ENCODE measurements around the gene PRUNE1.

PRUNE1 gene

DNA sequence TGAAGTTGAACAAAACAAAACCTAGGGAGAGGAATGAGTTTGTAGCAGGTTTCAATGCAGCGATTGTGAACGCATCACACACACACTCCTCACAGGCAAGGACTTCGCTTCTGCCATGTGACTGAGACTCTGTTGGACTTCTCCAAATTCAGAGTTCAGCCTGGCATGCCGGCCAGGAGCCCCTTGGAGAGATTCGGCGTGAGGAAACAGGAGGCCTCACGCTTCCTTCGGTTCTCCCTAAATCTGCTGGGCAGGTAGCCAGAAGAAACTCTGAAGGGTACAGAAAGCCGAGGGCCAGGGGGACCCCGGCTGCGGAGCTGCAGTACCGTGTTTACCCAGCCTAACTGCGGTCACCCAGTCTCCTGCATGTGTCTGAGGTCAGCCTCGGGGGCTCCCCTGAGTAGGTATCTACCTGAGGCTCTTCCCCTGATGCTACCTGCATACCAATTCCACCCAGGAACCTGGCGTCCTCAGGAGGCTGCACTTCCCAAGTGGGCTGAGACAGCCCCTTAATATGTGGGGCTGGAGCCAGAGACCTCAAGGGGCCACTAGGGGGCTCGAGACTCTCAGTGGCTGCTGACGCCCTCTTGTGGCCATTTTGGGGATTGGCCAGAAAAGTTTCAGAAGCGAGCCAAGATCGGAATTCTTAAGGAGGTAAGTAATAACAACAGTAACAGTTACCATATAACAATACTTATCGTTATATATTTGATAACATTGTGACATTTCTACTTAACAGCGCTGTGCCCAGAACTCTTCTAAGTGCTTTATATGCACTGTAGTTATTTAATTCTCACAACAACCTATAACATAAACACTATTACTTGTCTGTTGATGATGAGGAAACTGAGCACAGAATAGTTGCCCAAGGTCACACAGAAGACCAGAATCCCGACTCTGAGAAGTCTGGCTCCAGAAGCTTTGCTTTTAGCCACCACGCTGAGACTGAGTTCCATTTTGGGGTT is 28.9 kb upstream of the PRUNE1 start:
- peak; percentile 60 for DNase-seq

DNA sequence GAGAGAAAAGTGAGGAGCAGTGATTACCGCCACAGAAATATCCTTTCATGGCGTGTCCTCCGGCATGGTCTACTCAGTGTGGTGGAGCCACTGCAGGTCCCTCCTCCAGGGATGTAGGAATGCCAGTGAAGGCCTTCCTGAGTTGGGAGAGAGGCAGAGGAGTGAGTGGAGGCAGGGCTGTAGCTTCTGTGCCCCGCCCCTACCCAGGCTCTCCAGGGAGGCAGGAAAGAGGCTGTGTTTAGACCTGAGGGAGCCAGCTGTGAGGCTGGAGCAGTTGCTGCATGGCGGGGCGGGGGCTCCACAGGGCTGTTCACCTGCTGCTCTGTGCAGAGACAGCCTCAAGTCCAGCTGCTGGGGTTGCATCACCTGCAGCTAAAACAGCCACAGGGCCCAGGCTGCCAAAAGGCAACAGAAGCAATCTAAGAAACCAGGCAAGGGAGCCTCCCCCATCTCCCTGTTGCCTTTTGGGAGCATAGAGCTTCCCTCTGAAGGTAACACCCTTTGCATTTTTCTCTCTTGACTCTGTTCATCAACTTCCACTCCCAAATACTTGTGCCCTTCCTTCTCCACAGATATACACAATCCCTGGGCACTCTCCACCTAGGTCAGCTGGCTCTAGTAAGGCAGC is 27.0 kb upstream of the PRUNE1 start:
- DNase-seq, result no peak

DNA sequence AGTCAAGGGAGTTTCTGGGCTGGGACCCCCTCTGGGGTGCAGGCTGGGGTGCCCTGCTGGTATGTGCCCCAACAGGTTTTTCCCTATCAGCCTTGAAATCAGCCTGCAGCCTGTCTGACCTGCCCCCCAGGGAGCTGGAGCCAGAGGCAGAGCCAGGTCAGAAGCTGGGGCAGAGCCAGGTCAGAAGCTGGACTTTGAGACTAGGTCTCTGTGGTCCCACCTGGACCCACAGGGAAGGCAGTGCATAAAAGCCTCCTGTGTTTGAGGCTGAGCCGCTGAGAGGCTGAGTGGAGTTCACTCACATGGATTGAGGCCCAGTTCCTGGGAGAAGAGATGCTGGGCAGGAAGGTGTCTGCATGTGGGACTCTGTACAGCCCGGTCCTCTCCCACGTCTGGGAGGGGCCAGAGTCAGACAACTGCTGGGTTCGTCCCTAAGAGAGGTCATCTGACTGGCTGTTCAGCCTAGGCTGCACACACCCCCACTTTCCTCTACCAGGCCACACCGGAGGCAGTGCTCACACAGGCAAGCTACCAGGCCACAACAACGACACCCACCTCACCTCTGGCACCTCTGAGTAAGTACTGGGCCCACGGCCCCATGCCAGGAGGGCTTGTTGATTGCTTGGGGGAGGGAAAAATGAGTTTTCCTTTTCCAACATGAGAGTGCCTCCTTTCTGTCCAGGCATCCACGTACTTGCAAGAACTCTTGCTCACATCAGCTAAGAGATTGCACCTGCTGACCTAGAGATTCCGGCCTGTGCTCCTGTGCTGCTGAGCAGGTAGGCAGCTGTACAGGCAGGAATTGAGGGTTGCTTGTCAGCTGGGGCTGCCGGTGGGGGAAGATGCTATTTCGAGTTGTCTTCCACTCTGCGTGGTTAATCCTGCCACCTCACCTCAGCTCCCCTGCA is 26.2 kb upstream of the PRUNE1 start, which contains the start of gene ANXA9:
Gene ANXA9 (plus strand): TSS at position 488 of the 908 bp plus-strand sequence. CDS start 814 bp downstream, outside the sequence.
- no peak for DNase-seq

DNA sequence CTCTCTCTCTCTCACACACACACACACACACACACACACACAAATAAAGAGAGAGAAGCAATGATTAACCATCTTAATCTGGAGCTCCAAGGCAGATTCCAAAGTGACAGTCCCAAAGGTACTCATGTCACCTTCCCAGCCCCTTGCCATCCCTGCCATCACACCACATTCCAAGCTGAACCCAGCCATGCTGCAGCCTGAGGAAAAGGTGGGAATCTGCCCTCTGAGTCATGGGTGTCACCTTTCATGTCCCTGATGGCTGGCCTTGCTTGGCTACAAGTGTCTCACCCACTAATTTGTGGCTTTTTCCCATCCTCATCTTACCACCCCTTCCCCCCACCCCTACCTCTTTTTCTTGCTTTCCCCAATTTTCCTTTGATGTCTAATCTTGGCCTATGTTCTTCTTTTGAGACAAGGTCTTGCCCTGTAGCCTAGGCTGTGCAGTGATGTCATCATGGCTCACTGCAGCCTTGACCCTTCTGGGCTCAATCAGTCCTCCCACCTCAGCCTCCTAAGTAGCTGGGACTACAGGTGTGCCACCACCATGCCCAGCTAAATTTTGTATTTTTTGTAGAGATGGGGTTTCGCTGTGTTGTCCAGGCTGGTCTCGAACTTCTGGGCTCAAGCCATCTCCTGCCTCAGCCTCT is 22.9 kb upstream of the PRUNE1 start:
- DNase-seq, result no peak

DNA sequence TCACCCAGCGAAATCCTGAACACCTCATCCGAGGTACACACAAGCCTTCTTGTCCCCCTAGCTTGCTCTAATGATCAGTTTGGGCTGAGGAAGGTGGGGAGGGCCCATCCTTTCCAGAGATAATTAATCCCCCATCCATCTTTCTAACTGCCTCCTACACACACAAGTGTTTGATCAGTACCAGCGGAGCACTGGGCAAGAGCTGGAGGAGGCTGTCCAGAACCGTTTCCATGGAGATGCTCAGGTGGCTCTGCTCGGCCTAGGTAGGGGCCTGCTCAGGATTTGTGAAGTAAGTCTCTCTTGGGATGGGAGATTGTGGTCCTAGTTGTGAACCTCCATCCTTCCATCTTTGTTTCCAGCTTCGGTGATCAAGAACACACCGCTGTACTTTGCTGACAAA is 20.3 kb upstream of the PRUNE1 start:
- no peak for DNase-seq

DNA sequence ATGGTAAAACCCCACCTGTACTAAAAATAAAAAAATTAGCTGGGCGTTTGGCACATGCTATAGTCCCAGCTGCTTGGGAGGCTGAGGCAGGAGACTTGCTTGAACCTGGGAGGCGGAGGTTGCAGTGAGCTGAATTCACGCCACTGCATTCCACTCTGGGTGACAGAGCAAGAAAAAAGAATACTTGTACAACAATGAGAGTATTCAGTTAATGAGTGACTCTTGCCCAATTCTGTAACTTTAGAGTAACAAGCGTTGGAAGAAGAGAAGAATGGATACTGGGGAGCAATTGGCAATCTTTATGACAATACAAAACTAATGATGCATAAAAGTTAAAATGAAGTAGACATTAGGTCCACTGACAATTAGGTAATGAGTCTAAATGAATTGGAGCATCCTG is 15.6 kb upstream of the PRUNE1 start:
- DNase-seq, result no peak

DNA sequence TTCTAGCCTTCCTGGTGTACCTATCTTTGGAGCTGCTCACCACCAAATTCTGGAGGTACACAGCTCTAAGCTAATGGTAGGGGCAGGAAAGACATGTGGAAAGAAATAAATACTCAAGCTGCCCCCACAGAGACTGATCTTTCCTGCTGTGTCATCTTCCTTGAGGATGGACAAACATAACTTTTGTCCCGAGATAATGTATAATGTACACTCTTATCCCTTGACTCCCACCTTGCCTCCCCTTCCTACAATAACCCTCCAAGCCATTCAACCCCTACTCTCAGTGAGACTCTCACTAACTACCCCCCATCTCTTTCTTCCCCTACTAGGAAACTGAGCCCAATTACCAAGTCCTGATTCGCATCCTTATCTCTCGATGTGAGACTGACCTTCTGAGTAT is 14.0 kb upstream of the PRUNE1 start:
- DNase-seq, result no peak

DNA sequence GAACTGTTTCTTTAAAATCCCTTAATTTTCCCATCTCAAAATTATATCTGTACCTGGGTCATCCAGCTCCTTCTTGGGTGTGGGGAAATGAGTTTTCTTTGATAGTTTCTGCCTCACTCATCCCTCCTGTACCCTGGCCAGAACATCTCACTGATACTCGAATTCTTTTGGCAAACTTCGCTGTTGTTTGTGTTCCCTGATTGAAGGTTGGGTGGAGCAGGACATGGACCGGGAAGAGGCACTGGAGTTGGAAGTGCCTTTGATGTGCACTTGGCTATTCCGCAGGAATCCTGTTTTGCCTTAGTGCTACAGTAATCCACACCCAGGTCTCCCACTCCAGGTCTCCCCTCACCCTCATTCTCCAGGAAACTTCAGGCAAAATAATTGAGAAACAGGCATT is 12.8 kb upstream of the PRUNE1 start:
- no peak for DNase-seq

DNA sequence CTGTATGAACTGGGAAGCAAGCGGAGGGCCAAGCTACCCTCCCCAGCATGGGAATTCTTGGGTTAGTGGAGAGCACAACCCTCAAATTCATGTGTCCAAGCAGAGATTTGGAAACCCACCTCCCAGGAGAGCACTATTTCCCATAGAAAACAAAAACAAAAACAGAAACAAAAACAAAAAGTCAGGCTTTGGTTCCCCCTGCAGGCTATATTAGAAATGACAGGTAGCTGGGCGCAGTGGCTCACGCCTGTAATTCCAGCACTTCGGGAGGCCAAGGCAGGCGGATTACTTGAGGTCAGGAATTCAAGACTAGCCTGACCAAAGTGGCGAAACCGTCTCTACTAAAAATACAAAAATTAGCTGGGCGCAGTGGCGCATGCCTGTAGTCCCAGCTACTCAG is 12.4 kb upstream of the PRUNE1 start:
- no peak for DNase-seq

DNA sequence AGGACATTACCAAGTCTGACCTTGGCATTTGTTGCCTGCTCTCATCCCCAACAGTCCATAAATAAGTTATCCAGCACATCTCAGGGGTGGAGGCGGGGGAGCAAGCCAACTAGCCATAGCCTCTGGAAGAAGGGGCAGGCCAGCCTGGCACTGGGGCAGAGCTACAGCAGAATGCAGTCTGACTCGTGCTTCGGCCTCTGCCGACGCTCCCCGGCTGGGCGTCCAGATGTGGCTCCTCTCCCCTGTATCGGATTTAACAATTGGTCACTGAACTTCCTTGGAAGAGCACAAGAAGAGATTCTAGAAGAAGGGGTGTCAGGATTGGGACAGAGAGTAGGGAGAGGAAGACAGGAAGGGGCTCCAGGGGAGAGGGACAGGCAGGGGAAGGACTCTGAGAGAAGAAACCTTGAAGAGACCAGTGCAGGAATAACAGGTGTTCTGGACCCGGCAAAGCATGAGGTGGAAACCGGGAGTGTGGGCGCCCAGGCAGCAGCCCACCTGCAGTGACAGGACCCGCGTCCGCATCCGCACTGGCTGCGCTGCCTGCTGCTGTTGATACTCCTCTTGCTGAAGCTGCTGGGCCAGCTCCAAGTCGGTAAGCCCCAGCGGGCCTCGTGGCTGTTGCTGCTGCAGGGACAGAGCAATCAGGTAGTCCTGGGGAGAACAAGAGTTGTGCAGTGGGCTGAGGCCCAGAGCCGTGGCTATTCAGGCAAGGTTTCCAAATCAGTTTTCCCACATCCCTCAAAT is 10.9 kb upstream of the PRUNE1 start:
- no peak for DNase-seq

DNA sequence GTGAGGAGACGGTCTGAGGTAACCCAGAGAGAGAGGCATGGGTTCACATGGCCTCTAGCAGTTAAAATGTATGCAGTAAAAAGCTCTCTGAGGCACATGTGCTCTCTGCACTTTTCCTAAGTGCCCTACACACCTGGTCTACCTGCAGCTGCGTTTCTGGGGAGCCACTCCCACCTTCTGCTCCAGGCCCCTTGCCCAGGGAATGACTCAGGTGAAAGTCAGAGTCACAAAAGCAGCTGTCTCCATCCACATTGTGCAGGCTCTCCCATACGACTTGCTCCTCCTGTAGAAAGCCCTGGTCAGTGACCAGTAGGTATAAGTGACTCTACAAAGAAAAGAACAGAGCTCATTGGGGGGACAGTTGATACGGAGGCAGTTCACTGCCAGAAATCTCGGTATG is 10.3 kb upstream of the PRUNE1 start:
- no peak for DNase-seq

DNA sequence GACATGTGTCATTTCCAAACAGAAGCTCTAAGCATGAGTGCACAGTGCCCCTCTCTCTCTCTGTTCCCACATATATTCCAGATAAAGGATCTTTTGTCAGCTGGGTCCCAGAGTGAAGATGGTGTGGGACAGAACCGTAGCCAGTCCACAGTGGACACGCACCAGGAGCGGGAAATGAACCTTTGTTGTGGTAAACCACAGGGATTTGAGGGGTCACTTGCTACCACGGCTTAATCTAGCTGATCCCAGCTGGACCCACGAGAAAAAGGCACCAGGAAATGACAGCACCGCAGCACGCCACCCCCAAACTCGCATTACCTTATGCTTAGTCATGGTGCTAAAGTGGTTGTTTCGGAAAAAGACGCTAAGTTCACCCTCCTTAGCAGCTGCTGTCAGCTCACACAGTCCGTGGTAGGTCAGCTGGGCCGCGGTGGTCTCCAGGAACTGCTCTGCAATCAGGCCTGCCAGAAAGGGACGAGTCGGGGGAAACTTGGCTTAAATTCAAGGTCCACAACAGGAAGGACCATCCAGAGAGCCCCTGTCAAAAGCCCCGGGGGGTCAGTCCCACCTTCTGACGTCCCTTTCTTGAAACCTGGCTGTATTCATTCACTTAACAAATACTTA is 9.1 kb upstream of the PRUNE1 start:
- DNase-seq, result no peak

DNA sequence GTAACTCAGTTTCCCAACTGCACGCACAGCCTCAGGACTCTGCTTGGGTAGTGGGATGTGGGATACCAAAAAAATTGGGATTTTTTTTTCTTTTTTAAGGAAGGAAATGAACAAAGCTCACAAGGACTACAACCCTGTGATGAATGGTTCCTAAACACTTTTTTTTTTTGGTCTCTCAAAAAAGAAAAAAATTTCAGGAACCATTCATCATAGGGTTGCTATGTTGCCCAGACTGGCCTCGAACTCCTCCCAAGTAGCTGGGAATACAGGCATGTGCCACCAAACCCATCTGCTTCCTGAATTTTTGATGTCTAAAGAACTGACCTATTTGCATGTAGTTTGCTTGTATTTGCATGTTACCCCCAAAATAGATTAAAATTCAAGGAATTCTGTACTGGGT is 8.3 kb upstream of the PRUNE1 start:
- no peak for DNase-seq

DNA sequence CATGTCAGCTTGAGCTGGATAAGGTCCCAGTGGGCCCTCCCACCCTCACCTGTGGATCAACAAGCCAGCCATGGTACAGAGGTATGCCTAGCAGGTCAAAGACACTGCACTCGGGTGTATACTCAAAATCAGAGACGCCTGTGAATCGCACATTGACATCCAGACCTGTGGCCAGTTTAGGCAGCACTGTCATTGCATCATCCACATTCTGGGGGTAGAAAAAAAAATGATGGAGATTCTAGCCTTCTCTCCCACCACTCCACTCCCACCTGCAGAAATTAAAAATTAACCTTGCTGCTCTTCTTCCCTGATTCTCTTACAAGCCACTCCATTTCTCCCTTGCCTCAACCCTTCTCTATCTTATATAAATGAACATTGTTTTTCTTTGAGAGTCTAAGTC is 7.8 kb upstream of the PRUNE1 start:
- no peak for DNase-seq

DNA sequence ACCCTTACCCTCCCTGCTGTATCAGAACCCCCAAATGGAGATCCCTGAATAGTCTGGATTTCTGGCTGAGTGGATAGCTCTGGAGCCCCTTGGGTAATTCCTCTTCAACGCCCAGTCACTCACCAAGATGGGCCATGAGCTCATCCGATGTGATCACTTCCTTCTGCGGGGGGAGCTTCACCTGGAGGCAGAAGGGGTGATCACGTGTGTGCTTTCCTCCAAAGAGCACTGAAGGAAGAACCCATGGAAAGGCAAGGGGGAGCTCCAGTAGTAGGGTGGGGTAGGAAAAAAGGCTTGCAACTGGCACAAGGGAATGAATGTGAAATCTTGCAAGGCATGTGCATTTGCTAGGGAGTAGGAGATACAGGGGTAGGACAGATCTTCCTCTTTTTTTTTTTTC is 6.6 kb upstream of the PRUNE1 start:
- no peak for DNase-seq

DNA sequence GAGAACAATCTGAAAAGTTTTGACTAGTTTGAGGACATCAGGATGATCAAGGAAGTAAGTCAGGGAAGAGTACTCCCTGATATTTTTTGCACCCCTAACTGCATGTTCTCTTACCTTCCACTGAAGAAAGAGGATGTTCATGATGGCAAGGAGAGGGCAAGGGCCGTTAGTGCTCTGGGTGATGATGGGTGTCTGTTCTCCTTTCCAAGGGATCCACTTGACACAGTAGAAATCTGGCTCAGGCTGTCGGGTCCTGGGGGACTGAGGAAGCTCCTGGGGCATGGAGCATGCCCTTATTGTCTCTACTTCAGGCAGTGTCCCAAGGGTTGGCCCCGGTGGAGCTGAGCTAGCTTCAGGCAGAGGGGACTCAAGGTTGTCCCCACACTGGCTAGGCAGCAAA is 6.2 kb upstream of the PRUNE1 start:
- DNase-seq, result no peak

DNA sequence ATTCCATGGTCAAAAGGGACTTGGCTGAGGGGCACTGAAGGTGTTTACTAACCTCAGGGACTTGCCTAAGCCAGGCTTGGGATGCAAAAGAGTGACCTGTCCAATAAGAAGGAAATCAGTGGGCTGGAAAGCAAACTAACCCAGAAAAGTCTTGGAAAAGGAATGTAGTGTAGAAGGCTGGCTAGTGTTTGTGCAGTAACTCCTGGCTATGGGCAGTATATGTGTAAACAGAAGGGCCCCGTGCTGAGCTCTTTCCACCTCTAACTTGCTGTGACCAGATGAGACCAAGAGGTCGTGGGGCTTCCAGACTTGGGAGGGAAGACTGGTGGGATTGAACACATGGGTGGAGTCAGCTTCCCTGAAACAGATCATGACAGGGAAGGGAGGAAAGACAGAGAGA is 5.6 kb upstream of the PRUNE1 start:
- no peak for DNase-seq

DNA sequence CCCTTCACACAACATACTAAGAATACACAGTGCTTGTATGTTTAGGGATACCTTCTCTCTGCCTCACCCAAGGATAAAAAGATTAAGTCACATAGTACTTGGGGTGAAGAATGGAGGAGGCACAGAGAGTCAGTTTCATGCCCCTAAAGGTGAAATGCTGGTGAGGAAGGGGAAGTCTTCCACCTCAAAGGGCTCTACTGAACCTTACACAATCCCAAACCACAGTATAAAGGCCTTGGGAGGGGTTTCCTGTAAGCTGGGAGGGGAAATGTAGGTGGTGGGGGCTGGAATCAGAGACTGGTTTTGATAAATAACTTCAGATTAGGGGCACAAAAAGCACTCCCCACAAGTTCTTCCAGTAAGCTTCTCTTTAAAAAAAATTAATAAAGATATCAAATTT is 5.1 kb upstream of the PRUNE1 start:
- no peak for DNase-seq

DNA sequence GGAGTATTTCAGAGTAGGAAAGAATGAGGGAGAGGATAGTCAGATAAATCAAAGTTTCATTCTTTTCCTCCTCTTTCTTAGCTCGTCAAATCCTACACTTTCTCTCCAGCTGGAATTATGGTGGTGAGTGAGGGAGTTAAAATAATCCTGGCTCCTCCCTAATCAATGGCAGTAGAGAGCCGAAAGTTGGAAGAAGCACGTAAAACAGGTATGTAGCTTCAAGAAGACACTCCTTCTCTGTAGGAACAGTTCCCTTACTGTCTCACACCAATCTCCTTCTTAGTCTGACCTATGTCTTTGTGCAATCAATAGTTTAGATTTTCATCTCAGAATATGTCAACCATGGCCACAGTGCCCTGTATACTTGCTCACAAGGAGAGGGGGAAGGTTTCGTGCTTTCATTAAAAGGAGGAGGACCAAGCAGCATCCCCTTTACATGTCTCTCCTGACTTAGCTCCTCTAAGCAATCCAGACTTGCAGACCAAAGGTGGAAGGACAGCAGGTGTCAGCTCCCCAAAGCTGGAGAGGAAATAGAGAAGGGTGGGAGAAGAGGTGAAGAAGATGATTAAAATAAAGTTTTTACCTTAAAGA is 2.4 kb upstream of the PRUNE1 start:
- DNase-seq, result no peak

DNA sequence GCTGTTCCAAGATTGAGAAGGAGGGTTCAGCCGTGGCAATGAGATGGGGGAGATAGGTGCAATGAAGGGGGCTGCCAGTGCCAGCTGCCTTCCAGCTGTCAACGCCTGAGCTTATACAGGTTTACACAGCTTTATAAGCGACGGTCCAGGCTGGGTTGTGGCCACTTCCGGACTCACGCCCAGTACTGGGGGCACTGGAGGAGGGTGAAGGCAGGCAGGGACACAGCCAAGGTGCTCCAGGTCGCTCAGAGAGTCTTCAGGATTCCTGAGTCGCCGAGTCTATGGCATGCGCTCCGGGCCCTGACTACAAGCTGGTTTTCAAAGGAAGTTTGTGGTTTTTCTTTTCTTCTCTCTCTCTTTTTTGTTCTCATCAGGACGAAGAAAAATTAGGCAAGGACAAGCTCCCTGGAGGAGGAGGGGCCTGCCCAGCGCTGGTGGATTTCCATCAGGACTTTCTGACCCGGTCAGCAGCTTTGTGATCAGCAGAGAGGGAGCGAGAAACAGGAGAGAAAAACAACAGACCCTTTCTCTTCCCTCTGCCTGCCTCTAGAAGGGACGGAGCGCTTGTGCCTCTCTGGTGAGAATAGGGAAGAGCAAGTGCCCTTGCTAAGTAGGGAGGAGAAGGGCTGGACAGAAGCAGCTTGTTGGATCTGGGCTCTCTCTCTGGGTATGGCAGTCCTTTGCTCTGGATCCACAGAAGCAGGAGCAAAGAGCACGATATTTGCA is 1.8 kb upstream of the PRUNE1 start, which contains the start of gene MINDY1:
Gene MINDY1 (minus strand): TSS at position 576 of the 726 bp plus-strand sequence. CDS start 4,285 bp downstream, outside the sequence.
- DNase-seq, result peak; percentile 72

Data from NCI-H2029 treated with DMSO at 0.1 percent for 48 hours (cell line).